PFSK-1 (cell line): ENCODE data around the gene PHF13.

Source experiments
- FOXP2 ChIP-seq: optimal IDR thresholded peaks from 2 replicates; pipeline ENCODE3; 2011; ENCODE audit warnings: borderline replicate concordance, control low read depth, inconsistent platforms; ENCODE audit not compliant: insufficient read depth; ENCODE audit errors: extremely low read length, extremely low read depth
- POLR2AphosphoS5 ChIP-seq: IDR thresholded peaks from 2 replicates; pipeline ENCODE4 v1.6.1; 2012; ENCODE audit warnings: low read depth, mild to moderate bottlenecking, control low read depth, low read length, moderate library complexity
- SIN3A ChIP-seq: IDR thresholded peaks from 2 replicates; pipeline ENCODE4 v1.6.1; 2012; ENCODE audit warnings: mild to moderate bottlenecking, low read length, moderate library complexity, borderline replicate concordance; ENCODE audit not compliant: insufficient read depth
- TAF1 ChIP-seq: IDR thresholded peaks from 2 replicates; pipeline ENCODE4 v1.6.1; 2012; ENCODE audit warnings: low read length, control low read depth, borderline replicate concordance; ENCODE audit not compliant: insufficient read depth
- TF ChIP-seq, protein P1 (sequence below), 2 experiments: IDR thresholded peaks; 2 replicates each; pipeline versions ENCODE4 v1.6.1 to v1.8.0; 2011 to 2012; ENCODE audit warnings: low read depth in 2 of 2, low read length in 2 of 2, control low read depth in 1 of 2, inconsistent platforms in 1 of 2, mild to moderate bottlenecking in 1 of 2, moderate library complexity in 1 of 2; ENCODE audit not compliant: insufficient read depth in 1 of 2

PHF13 gene

GRCh38 chr1:6622396-6623152 is 9.0 kb downstream of the PHF13 start:
- no peak for TF ChIP-seq TAF1
- TF ChIP-seq FOXP2: no peak
- no peak for TF ChIP-seq POLR2AphosphoS5
- TF ChIP-seq SIN3A: no peak
- TF ChIP-seq, protein P1, sequence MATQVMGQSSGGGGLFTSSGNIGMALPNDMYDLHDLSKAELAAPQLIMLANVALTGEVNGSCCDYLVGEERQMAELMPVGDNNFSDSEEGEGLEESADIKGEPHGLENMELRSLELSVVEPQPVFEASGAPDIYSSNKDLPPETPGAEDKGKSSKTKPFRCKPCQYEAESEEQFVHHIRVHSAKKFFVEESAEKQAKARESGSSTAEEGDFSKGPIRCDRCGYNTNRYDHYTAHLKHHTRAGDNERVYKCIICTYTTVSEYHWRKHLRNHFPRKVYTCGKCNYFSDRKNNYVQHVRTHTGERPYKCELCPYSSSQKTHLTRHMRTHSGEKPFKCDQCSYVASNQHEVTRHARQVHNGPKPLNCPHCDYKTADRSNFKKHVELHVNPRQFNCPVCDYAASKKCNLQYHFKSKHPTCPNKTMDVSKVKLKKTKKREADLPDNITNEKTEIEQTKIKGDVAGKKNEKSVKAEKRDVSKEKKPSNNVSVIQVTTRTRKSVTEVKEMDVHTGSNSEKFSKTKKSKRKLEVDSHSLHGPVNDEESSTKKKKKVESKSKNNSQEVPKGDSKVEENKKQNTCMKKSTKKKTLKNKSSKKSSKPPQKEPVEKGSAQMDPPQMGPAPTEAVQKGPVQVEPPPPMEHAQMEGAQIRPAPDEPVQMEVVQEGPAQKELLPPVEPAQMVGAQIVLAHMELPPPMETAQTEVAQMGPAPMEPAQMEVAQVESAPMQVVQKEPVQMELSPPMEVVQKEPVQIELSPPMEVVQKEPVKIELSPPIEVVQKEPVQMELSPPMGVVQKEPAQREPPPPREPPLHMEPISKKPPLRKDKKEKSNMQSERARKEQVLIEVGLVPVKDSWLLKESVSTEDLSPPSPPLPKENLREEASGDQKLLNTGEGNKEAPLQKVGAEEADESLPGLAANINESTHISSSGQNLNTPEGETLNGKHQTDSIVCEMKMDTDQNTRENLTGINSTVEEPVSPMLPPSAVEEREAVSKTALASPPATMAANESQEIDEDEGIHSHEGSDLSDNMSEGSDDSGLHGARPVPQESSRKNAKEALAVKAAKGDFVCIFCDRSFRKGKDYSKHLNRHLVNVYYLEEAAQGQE (IDR thresholded peaks at IDR 0.05; ENCODE audit: insufficient read depth in 1 of 2, low read depth in 2 of 2, low read length in 2 of 2): no peak

DNA sequence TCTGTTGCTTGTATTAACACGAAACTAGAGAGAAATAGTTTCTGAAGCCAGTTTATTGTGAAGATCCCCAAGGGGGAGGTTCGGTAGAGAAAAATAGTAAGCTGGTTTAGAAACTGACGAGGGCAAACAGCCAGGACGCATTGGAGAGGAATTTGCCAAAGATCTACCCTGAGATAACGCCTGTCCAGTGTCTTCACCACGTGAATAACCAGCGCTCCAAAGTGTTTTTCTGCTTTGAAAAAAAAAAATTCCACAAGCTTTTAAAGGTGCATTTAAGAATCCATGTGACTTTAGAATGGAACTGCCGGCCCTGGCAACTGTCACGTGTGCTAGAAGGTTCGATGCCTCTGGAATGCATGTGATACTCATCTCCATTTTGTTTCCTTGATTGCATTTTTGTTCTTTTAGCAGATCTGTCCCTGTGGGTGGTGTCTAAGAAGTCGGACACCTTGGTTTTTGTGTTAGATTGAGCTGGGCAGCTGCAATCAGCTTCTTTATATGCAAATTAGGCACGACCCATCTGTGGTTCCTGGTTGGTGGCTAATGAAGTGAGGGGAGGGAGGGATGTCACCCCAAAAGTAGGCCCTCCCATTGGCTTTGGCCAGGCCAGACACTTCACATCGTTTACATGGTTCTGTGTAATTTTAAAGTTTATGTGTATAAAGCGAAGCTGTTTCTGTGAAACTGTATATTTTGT is 9.9 kb downstream of the PHF13 start:
- TF ChIP-seq TAF1: no peak

GRCh38 chr1:6624710-6625583 is 11.4 kb downstream of the PHF13 start, which contains the start of gene THAP3:
Gene THAP3 (plus strand): TSS chr1:6624868. CDS start chr1:6625219, 351 bp downstream.
- TF ChIP-seq FOXP2 (peak; percentile 42), SIN3A (peak; percentile 16; the same call in 1 of the 2 replicates), TAF1 (0 out of 2 replicates have a peak, but pooled peaks have one; percentile 21), POLR2AphosphoS5 (peak; percentile 61)
- TF ChIP-seq, protein P1 (IDR thresholded peaks at IDR 0.05; ENCODE audit: insufficient read depth in 1 of 2, low read depth in 2 of 2, low read length in 2 of 2): no peak; a peak in 1 of 4 replicates

GRCh38 chr1:6625584-6626149 is 12.1 kb downstream of the PHF13 start:
- TF ChIP-seq, protein P1 (IDR thresholded peaks at IDR 0.05; ENCODE audit: insufficient read depth in 1 of 2, low read depth in 2 of 2, low read length in 2 of 2): no peak

DNA sequence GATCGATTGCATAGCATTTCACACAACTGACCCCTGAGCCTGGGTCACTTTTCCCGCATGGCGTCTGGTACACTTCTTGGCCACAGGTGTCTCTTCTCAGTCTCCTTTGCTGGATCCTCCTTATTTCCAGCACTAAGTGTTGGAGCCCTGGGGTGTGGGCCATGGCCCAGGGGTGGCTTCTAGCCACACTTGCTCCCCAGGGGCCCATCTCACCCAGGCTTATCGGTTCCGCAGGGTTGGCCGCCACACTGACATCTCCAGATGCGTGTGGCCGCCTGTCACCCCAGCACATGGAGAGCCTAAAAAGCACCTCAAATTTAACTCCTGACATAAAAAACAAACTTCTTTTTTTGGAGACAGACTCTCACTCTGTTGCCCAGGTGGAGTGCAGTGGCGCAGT is 13.5 kb downstream of the PHF13 start:
- TF ChIP-seq FOXP2: no peak
- TF ChIP-seq, protein P1 (IDR thresholded peaks at IDR 0.05; ENCODE audit: insufficient read depth in 1 of 2, low read depth in 2 of 2, low read length in 2 of 2): no peak
- TF ChIP-seq SIN3A: no peak
- TF ChIP-seq POLR2AphosphoS5: no peak
- no peak for TF ChIP-seq TAF1
